Right renal cortex interstitium (tissue), 3 donors: ENCODE data around the gene MACROD2. TPM values are rescaled to one million over a fixed set of nuclear protein-coding genes. Genes with fewer than 3 reads are reported as not detected.

Experiments
- DNase-seq, 3 donors: peaks; one replicate each; pipeline ENCODE4 v3.0.0-alpha.2; 2013; ENCODE audit warnings: low read depth in 3 of 3, low spot score in 2 of 3
- polyA plus RNA-seq, 3 donors: library from polyadenylated mRNA; unstranded; fragments of 120-200 nt; gene quantifications; one replicate each; pipeline ENCODE4 v1.2.1, GENCODE V29; 2013; ENCODE audit not compliant: insufficient read length in 3 of 3

The MACROD2 gene
- polyA plus RNA-seq, 3 donors = 14.4 to 15.6 (median 14.5) TPM

- DNase-seq = no peak
These were observed 2032.4 kb downstream of the MACROD2 start for GRCh38 chr20:16027686-16028085.

- DNase-seq = no peak
These were observed 2033.6 kb downstream of the MACROD2 start for GRCh38 chr20:16028923-16029322.

GRCh38 chr20:16030253-16030652 is 2034.9 kb downstream of the MACROD2 start:
- DNase-seq = no peak

DNA sequence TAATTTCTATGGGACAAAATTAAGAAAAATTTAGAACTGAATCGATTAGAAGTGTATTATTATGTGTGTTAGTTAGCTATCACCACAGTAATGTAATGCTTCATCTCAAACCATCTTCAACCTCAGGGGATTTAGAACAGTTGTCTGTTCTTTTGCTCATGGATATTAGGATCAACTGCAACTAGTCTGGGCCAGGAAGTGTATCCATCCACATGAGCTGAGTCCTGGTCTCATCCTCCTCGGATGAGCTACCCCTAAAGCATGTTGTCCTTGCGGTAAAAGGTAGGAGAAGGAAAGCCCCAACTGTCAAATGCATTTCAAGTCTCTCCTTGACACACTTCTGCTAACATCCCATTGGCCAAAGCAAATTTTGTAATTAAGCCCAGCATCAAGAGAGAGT is 2040.3 kb downstream of the MACROD2 start:
- no peak for DNase-seq

GRCh38 chr20:16036331-16036730 is 2041.0 kb downstream of the MACROD2 start:
- DNase-seq = no peak

DNA sequence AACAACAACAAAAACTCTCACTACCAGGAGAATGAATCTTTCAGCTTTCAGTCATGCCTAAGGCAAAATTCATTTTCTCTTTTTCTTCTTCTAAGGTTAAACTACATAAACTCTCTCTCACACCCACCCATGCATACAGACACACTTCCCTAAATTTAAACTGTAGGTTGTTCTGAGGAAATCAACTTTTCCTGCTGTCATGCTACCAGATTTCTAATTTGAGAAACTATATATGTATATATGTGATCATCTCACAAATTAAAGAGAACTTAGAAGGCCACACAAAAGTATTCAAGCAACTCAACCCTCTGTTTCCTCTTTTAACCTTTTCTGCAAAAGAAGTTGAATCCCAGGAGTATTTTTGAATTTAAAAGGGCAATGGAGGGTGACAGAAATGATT is 2045.4 kb downstream of the MACROD2 start:
- no peak for DNase-seq

- DNase-seq = no peak
These were observed 2047.4 kb downstream of the MACROD2 start for GRCh38 chr20:16042731-16043130.

GRCh38 chr20:16043931-16044330 is 2048.6 kb downstream of the MACROD2 start:
- DNase-seq = no peak

DNA sequence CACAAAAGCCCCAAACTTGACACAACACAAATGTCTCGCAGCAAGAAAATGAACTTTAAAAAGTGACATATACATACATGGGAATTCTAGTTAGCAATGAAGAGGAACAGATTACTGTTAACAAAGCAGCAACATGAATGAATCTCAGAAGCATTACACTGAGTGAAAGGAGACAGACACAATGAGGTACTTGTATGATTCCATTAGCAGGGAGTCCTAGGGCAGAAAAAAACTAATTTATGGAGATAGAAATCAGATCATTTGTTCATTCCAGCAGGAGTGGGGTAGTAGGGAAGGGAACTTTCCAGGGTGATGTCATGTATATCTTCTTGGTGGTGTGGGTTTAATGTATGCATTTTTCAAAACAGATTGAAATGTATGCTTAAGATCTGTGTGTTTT is 2053.6 kb downstream of the MACROD2 start:
- no peak for DNase-seq

- no peak for DNase-seq
These were observed 2054.3 kb downstream of the MACROD2 start for GRCh38 chr20:16049529-16050093.

- no peak for DNase-seq
These were observed 2055.1 kb downstream of the MACROD2 start for GRCh38 chr20:16050366-16050765.

GRCh38 chr20:16051968-16052367 is 2056.7 kb downstream of the MACROD2 start:
- no peak for DNase-seq

- DNase-seq = no peak
These were observed 2057.1 kb downstream of the MACROD2 start for GRCh38 chr20:16052456-16052855.

GRCh38 chr20:16054985-16055384 is 2059.7 kb downstream of the MACROD2 start:
- no peak for DNase-seq

- no peak for DNase-seq
These were observed 2062.3 kb downstream of the MACROD2 start for GRCh38 chr20:16057651-16058050.

DNA sequence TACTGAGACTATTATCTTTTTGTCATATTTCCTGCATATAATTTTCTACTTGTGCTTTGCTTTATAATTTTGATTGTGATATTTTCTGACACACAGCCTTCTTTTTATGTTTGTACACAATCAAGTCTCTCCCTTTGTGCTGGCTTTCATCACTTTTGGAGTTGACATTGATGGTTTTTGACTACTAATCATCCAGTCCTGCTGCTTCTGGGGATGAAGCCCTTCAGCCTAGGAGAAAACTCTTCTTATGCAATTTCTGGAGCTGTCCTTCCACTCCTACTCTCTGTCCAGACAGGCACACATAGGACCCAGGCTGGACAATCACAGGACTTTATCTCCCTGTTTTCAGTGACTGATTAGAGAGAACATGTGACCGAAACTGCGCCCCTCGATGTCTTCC is 2063.0 kb downstream of the MACROD2 start:
- DNase-seq = no peak

DNA sequence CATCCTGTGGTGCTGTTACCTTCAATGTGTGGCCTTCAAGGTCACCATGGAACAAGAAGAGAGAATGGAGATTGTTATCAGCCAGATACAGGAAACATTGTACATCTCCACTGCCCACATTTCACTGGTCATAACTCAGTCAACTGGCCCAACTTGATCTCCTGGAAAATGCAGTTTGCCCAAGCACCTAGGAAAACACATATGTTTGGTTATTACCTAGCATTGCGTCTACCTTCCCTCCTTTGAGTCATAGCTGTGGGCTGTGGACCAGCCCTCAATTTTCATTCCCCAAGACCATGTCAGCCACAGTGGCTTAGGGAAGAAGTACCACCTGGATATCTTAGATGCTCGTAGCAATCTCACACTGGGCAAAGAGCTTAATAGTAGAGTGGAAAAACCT is 2064.5 kb downstream of the MACROD2 start:
- DNase-seq = no peak

DNA sequence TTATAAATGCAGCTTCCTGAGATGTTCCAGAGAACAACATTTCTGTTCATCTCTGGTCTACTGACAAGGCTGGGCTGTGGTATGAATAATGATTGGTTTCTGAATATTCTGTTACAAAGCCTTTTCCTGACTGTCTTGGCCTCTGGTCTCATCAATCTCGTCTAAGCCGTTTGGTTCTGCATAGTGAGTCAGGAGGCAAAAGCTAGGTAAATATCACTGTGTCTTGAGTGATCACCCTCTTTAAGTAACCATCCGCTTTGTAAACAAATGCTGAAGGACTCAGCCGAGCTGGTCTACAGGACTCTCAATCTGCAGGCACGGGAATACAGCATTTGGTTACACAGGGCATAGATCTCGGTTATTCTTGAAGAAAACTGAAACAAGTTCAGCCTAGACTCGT is 2066.0 kb downstream of the MACROD2 start:
- no peak for DNase-seq

GRCh38 chr20:16062661-16063581 is 2067.6 kb downstream of the MACROD2 start:
- DNase-seq = no peak

DNA sequence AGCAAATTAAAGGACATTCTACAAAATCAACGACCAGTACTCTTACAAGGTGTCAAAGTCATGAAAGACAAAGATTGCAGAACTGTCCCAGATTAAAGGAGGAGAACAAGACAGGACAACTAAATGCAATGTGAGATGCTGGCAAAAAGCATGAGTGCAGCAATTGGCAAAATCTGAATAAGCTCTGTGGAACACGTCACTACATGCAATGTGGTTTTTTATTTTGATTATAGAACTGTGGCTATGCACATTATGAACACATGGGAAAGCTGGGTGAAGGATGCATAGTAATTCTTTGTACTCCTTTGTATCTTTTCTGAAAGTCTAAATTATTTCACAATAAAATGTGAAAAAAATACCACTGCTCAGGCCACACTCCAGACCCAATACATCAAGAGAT is 2068.6 kb downstream of the MACROD2 start:
- no peak for DNase-seq

DNA sequence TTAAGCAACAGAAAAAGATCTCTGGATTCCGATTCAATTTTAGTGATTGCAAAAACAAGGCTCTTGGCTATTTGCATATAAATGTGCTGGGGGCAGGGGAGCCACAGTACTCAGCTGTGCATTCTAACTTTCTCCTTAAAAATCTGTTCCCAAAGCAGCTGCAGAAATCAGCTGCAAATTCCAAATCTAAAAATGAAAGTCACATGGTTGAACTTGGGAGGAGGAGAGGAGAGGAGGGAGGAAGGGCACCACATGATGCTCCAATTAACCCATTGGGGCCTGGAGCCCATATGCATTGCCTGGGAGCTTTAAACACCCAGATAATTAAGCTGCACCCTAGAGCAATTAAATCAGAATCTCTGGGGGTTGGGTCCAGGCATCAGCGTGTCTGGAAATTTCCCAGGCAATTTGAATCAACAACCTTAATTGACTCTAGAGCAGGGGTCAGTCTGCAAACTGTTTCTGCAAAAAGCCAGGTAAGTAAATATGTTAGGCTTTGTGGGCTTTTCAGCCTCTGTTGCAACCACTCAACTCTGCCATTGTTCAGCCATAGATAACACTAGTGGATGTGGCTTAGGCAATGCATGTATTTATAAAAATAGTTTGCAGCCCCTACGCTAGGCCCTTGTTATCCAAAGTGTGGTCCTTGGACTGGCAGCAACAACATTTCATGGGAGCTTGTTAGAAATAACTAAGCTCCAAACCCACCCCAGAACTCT is 2069.8 kb downstream of the MACROD2 start:
- no peak for DNase-seq

DNA sequence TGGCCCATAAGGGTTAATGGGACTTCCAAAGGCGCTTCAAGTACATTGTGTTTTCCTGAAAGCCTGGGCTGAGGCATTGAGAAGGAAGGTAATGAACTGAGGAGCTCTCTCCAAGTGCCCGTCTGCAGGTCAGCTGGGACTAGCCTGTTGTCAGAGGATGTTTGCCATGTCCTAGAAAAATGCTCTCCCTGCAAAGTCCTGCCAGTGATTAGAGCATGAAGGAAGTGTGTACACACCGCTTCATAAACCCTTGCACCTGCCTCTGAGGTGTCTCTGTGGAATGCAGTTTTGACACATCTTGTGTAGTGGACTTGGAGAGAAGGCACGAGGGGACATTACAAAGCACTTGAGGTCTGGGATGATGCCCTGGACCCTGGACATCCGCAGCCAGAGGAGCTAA is 2071.3 kb downstream of the MACROD2 start:
- DNase-seq = no peak
